Islet precursor cell (in vitro differentiated cells): ENCODE results near the gene CAB39.
"Not testable (repeated sequence)": the region's sequence is repeated elsewhere in the genome, so short reads cannot be mapped to it uniquely, and the experiment has no call there.

Source experiments
- DNase-seq: peaks from one replicate; pipeline ENCODE4 v3.0.0-alpha.2; 2018

Gene CAB39

DNA sequence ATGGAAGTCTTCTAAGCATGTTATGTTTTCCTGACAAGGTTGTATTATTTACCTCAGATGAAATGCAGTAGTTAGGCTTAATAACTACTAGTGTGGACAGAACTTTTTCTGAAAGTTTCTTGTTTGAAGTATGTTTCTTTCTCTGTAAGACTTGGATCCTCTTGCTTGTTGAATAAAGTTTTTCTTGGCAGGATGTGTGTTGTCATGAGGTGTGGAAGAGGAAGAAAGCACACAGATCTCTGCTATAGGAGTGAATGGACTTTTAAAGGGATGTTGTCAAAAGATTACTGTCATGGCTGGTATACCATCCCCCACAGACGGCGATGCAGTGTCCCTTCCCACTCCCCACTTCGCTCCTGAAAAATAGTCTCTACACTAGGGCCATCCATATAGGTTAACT lies 2.6 kb downstream of the CAB39 start:
- no peak for DNase-seq

GRCh38 chr2:230716588-230716987 lies 3.9 kb downstream of the CAB39 start:
- DNase-seq: no peak

GRCh38 chr2:230717600-230717999 lies 5.0 kb downstream of the CAB39 start:
- DNase-seq: no peak

- DNase-seq: no peak
Observed at GRCh38 chr2:230719340-230719739, 6.7 kb downstream of the CAB39 start.

- no peak for DNase-seq
Observed at GRCh38 chr2:230721712-230722111, 9.1 kb downstream of the CAB39 start.

- no peak for DNase-seq
Observed at GRCh38 chr2:230722207-230722885, 9.7 kb downstream of the CAB39 start.

- DNase-seq: no peak
Observed at GRCh38 chr2:230723363-230723762, 10.7 kb downstream of the CAB39 start.

GRCh38 chr2:230724957-230725356 lies 12.3 kb downstream of the CAB39 start:
- not testable (repeated sequence) for DNase-seq

DNA sequence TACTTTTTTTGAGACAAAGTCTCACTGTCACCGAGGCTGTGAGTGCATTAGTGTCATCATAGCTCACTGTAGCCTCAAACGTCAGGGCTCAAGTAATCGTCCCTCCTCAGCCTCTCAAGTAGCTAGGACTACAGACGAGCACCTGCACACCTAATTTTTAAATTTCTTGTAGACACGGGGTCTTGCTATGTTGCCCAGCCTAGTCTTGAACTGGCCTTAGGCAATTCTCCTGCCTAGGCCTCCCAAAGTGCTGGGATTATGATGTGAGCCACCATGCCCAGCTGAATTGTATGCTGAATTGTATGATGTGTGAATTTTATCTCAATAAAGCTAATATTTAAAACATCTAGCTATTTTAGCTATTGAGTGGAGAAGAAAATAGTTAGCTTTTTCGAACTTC lies 18.9 kb downstream of the CAB39 start:
- DNase-seq: no peak

DNA sequence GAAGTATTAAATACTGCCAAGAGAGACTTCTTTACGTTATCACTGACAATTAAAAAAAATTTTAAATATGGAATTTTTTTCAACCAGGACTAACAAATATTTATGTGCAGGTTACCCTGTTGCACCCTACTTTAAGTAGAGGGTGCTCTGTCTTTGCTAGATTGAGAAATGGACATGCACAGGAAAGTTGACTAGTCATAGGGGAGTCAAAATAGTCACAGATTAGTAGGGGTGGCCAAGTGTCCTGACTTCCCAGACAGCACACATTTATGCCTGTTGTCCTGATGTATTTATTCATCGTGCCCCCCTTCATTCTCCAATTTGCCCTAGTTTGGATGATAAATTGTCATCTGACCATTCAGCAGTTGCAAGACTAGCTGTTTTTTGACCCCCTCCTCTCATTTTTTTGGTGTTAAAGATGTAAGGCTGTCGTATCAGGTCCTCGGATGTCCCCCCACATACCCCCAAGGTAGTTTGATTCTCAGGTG lies 20.3 kb downstream of the CAB39 start:
- no peak for DNase-seq

- no peak for DNase-seq
Observed at GRCh38 chr2:230734247-230735175, 21.9 kb downstream of the CAB39 start.

- no peak for DNase-seq
Observed at GRCh38 chr2:230735884-230736283, 23.2 kb downstream of the CAB39 start.

- DNase-seq: no peak
Observed at GRCh38 chr2:230737300-230737699, 24.7 kb downstream of the CAB39 start.

DNA sequence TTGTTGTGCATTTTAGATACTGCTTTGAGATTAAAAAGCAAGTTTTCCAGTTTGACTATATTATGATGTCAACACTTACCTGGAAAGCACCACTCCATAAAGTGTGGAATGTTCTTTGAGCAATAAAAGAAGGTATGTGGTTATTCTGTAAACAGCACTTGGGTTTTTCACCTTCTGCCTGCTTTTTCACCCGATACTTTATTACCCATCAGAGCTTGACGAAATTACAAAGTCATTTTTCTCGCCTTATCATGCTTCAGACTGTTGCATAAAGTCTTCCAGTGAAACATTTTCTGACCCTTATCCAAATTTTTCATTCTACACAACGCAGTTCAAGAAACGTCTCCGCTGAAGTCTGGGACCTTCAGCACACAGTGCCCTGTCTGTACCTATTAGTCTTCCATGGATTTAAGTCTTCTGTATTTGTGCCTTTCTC lies 25.2 kb downstream of the CAB39 start:
- DNase-seq: no peak

DNA sequence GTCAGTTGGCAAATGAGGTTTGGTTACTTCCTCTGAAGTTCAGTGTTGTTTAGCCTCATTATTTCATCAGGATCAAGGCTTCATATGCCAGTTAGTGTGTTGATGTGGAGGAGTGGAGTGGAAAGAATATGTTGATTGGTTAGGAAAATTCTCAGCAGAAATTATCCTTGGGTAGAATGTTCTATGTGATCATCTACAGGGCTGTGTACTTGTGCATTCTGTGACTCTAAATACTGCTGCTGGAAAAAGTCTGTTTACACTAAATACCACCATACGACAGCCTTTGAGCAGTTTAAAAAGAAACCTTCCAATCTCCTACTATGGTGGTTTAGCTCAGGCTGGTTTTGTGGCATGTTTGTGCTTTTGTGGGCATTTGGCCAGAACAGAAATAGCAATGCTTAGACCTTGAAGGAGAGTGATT lies 25.8 kb downstream of the CAB39 start:
- DNase-seq: no peak

DNA sequence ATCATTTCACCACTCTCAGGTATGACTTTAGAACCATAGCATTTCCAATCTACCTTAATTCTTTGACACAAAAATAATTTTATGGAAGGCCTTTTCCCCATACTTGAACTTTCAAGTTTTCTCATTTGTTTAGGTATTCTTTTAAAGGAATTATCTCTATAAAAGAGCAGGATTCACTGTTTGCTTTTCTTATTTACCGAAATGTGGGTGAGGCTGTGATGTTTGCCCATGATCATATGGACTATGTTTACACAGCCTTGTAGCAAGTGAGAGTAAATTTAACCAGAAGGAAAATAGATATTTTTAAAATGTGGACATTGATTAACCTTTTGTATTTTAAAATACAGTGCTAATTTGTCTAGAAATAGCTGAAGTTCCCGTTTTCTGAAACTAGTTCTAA lies 26.3 kb downstream of the CAB39 start:
- DNase-seq: no peak

DNA sequence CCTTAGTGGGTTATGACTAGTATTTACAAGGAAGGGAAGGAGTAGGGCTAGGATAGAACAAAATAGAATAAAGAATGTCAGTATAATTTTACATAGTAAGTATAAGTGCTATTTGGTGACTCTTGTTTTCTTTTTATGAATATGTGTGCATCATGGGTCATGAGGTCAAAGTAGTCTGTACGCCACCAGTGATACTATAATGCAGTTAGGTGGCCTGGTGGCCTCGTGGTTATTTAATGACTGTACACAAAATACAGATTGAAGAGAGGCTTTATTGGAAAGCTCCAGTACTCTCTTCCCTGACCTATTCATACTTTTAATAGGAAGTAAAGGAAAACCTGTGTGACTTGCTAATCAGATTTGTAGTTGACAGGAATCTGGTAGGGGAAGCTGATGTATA lies 27.3 kb downstream of the CAB39 start:
- no peak for DNase-seq

- DNase-seq: no peak
Observed at GRCh38 chr2:230742781-230743180, 30.1 kb downstream of the CAB39 start.

- DNase-seq: no peak
Observed at GRCh38 chr2:230746213-230746612, 33.6 kb downstream of the CAB39 start.

DNA sequence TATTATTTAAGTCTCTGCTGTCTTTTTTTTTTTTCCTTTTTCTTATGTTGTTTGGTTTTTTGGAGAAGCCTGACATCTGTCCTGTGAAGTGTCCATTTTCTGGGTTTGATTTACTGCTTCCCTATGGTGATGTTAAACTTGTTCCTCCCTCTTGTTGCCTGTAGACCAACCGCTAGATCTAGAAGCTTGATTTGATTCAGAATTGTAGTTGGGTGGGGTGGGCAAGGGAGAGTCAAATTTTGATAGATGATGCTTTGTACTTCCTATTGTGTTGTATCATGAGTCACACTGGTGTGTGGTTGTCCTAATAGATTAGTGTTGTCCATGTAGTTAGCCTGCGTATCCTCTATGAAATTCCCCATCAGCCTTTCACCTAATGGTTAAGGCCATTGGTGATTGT lies 35.4 kb downstream of the CAB39 start:
- DNase-seq: no peak

DNA sequence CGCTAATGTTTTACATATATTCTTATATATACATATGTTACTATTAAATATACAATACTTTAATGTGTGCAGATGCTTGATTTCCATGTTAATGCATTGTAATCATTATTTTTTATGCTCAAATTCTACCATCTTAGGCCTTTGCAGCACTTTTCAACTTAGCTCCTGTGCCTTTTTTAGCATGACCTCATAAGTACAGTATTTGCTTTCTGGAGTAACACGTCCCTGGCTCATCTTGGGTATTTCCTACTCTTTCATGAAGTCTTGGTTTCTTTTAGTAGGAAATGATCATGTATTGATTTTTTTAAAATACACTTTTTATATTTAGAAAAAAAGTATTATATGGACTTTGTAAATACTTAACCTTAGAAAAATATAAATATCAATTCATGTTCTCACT lies 36.5 kb downstream of the CAB39 start:
- DNase-seq: no peak

GRCh38 chr2:230751062-230751461 lies 38.4 kb downstream of the CAB39 start:
- DNase-seq: no peak

DNA sequence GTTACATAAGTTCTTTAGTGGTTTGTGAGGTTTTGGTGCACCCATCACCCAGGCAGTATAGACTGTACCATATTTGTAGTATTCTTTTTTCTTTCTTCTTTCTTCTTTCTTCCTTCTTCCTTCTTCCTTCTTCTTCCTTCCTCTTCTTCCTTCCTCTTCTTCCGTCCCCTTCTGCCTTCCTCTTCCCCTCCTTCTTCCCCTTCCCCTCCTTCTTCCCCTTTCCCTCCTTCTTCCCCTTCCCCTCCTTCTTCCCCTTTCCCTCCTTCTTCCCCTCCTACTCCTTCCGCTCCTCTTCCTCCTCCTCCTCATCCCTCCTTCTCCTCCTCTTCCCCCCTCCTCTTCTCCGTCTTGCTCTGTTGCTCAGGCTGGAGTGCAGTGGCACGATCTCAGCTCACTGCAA lies 41.6 kb downstream of the CAB39 start:
- no peak for DNase-seq

DNA sequence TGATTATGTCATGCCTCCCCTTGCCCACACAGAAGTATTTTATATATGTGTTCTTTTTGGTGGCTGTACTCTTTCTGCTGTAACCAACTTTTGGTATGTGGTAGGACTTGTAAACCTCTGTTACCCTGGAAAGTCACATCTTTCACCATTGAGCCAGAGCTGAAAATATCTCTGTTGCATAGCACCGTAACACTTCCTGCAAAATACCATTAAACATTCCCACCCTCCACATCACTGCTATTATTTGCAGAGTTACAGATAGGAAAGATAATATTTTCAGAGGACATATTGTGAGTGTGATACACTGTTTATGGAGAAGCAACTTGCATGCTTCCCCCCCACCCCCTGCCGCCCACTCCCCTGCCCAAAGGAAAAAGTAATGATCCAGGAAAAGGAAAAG lies 44.8 kb downstream of the CAB39 start:
- no peak for DNase-seq
